Measurements from ENCODE around the gene MLXIPL. TPM values are rescaled to one million over a fixed set of nuclear protein-coding genes. Genes with fewer than 3 reads are reported as not detected.

The MLXIPL gene
- total RNA-seq, 4 donors from 2014 or later = 38.6 to 385 (median 85.1) TPM

- no peak for TF ChIP-seq CTCF (IDR thresholded peaks at IDR 0.05; ENCODE audit: low read depth)
Measured at GRCh38 chr7:73625276-73625675, 954 bp upstream of the MLXIPL start.

GRCh38 chr7:73624669-73625001 is 313 bp upstream of the MLXIPL start:
- no peak for TF ChIP-seq CTCF (IDR thresholded peaks at IDR 0.05; ENCODE audit: low read depth)

GRCh38 chr7:73622909-73623797 is 1.2 kb downstream of the MLXIPL start:
- no peak for TF ChIP-seq CTCF (IDR thresholded peaks at IDR 0.05; ENCODE audit: low read depth)

DNA sequence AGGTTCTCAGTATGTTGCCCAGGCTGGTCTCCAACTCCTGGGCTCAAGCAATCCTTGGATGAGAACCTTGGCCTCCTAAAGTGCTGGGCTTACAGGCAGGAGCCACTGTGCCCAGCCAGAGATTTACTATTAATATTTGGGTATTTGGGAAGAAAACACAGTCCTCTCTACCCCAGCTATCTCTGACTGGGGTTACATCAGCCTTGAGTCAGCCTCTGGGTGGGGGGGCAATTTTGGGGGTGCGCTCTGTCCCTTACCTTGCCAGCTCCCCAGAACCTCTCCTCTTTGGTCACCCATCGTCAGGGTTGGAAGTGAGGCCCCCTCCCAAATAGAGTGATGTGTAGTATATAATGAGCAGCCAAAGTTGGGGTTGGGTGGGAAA is 1.8 kb downstream of the MLXIPL start:
- TF ChIP-seq CTCF (IDR thresholded peaks at IDR 0.05; ENCODE audit: low read depth) = no peak

DNA sequence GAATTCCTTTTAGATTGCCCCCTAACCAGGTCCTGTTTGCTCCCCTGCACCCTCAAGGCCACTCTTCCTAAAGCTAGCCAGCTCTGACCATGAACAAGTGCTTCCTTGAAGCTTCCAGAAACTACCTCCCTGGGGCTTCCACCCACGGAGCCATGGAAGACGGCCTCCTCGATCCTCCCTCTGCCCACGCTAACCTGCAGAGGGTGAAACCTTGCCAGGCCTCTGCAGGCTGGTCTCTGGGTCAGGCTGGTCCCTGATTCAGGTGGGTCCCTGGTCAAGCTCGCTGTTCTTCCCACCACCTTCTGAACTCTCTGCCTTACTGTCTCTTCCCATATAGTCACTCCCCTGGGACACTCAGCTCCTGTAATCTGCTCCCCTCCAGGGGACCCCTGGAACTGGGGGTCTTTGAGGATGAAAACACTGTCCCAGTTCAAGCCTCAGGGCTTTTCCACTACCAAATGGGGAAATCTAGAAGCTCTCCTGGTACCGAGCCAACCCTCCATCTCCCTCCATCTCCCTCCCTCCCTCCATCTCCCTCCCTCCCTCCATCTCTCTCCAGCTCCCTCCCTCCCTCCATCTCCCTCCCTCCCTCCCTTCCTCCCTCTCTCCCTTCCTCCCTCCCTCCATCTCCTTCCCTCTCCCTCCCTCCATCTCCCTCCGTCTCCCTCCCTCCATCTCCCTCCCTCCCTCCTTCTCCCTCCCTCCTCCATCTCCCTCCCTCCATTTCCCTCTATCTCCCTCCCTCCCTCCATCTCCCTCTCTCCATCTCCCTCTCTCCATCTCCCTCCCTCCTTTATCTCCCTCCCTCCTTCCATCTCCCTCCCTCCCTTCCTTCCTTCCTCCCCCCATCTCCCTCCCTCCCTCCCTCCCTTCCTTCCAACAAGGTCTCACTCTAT is 2.9 kb downstream of the MLXIPL start:
- TF ChIP-seq CTCF (IDR thresholded peaks at IDR 0.05; ENCODE audit: low read depth) = no peak

DNA sequence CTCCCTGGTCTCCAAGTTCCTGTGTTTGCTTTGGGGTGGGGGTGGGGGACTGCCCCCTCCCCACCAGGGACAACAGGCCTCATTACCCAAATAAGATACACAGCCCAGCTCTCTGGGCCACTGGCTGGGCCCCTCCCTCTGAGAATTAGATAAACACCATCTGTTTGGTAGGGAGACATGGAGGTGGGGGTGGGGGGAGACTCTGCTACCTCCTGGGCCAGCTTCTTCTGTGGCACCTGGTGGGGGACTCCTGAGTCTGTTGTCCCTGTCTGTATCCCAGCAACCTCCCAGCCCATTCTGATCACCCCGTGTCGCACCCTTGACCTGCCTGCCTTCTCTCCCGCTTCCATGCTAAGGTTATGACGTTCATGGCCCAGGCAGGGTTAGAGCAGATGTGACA is 5.8 kb downstream of the MLXIPL start:
- no peak for TF ChIP-seq CTCF (IDR thresholded peaks at IDR 0.05; ENCODE audit: low read depth)

DNA sequence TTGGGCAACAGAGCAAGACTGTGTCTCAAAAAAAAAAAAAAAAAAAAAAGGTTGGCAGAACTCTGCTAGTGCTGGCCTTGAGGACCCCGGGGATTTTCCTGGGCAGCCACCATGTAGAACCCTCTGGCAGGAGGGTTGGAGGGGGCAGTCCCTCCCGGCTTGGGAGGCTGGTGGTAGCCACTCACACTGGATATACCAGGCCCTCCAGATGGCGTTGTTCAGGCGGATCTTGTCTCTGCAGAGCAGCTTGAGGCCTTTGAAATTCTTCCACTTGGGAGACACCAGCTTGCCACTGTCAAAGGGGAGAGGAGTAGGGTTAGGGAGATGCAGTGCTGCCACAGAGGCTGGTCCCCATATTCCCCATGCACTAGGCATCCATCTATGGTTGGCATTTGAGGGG is 8.4 kb downstream of the MLXIPL start:
- TF ChIP-seq CTCF (IDR thresholded peaks at IDR 0.05; ENCODE audit: low read depth) = no peak

All from subcutaneous adipose tissue (tissue), 4 donors.